Amygdala (tissue), 56 donors: ENCODE results near the gene DBN1.
A peak's percentile ranks its signal among the peaks of the same experiment; 100 is the strongest.

Experiments
- DNase-seq, 56 donors: peaks; one replicate each; lab custom pipeline; 2025; lab: John Stamatoyannopoulos, UW

DBN1 gene

DNA sequence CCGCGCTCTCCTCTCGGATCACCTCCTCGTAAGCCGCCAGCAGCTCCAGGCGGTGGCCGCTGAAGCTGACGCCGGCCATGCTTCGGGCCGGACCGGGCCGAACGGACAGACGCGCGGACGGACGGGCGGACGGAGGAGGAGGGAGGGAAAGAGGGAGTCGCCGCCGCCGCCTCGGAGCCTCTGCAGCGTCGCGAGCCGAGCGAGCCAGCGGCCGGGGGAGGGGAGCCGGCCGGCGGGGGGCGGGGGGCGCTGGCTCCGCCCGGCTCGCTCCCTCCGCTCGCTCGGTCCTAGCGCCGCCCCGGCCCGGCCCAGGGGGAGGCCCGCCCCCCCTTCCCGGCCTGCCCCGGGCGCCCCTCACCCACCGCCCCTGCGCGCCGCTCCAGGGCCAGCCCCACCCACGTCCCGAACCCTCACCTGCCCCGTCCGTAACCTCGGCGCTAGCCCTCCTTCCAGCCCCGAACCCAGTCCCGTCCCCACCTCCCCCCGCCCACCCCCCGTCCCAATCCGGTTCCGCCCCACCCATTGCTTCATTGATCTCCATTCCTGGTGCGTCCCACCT, at the start of gene DBN1:
Gene DBN1 (minus strand): TSS at position 192 of the 559 bp plus-strand sequence. CDS start 113 bp downstream, at position 79.
- peak in 14 of 56 donors; percentile 13 to 61 (median 38) for DNase-seq

DNA sequence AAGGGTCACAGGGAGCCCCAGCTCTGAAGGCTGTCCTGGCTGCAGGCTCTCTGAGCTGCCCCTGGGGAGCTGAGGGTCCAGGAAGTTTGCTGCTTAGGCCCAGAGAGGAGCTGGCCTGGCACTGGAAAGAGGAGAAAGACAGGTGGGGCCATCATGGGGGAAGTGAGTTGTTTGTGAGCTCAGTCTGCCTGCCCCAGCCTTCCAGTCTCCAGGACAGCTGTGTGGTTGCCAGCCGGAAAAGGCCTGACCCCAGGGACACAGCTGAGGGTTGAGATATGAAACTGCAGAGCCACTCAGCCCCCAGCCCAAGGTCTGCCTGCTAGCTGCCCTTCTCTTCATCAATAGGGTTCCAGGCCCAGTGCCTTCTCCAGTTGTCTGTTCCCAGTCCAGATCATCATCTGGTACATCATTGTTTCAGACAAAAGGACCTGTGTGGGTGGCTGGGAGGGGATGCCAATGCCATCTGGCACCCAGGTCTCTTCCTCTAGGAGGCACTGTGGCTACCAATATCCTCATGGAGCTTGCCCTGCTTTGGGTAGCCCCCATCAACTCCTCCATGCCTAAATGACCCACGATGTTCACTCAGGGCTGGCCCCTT, 47.6 kb upstream of the DBN1 start:
- peak in 2 of 56 donors; percentile 23 to 45 for DNase-seq

DNA sequence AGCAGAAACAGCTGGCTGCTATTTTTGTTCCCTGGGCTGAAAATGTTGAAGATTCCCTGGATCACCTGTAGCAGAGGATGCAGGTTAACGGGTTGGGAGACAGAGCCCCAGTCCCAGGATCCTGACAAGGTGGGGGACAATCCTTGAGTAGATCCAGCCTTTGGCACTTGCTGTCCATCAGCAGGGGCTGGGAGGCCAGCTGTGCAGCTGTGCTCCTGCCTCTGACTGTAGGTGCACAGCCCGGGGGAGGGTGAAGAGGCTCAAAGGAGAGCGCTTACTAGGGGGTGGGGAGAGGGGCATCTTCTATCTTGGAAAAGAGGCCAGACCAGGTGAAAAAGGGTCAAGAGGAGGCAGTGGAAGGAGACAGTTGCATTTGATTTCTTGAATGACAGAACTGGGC, 46.8 kb upstream of the DBN1 start:
- DNase-seq, result no peak

DNA sequence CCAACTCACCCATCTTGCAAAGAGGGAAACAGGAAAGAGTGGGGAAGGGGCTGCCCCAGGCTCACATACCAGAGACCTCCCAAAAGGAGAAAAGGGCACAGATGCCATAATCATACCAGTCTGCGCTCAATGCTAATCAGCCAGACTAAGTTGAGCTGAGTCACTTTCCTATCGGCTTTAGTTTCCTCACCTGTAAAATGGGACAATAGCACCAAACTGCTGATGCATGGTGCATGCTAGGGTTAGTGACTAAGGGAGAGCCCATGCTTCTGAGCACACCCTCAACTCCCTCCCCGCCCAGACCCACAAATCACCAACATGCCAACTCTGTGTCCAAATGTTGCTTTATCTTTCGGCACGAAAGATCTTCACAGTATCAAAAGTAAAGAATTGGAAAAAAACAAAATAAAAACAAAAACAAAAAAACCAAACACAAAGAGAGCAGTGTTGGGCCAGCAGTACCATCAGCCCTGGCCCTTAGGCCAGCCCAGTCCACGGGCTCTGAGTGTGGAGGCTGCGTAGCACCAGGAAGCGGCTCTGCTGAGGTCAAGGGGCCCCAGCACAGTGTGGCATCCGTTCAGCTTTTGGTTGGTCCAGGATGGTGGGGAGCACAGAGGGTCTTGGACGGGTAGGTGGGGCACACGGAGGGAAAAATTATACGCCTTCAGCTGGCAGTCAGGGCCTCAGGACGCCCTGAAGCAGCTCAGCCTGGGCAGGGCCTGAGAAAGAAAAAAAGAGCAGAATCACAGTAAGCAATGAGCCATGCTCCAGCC, 46.2 kb upstream of the DBN1 start:
- no peak for DNase-seq

DNA sequence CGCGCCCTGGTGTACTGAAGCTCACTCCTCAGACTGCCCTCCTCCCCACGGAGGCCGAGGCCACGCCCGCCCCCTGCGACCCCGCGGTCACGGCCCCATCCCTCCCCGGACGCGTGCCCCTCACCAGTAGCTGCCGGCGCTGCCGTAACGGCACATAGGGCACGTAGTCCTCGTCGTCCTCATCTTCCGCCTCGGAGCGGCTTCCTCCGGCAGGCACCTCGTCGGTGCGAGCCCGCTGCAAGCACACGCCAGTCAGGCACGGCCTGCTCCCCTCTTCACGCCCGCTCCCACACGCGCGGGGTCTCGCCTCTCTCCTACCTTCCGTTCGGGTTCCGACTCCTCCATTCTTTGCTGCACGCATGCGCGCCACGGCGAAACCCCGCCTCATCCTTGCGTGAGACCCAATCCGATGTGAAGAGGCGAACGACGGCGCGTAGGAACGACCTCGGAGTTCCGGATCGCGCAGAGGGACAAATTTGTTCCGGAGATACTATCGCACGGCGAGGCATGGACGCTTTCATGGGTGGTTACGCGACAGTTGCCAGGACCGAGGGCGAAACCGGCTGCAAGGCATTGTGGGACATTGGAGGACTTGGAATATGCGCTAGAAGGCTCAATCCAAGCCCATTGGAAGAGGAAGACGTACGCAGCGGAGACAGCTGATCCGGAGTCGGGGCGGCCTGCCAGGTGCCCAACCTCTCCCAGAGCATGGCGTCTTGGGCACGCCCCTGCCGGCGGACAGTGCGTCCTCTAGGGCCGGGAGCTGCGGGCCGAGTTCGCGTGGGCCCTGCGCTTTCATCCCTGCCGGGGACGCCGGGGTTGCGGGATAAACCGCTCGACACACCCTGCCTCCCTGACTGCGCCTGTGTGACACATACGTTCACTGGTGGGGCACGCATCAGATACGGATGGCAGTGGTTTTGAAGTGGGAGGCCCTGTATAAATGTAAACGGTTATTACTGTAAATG, 43.5 kb upstream of the DBN1 start, which contains the start of gene DDX41:
Gene DDX41 (minus strand): TSS at position 361 of the 968 bp plus-strand sequence. CDS start 16 bp downstream, at position 345.
- peak; percentile 89 to 99 (median 96) for DNase-seq

DNA sequence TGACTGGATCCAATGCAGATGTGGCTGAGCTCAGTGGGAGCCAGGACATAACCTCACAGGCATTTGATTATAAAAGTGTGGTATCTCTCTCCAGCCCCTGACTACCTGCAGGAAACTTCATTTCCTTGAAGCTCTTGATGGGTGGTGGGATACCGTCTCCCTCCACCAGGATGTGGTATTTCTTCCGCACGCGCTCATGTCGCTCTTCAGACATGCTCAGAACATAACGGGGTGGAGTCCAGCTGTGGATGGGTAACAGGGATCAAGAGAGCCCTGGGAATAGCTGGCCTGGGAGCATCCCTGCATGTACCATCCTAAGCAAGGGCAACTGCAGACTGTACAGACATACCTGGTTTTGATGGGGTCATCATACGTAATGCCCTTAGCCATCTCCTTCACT, 42.1 kb upstream of the DBN1 start:
- DNase-seq, result no peak

DNA sequence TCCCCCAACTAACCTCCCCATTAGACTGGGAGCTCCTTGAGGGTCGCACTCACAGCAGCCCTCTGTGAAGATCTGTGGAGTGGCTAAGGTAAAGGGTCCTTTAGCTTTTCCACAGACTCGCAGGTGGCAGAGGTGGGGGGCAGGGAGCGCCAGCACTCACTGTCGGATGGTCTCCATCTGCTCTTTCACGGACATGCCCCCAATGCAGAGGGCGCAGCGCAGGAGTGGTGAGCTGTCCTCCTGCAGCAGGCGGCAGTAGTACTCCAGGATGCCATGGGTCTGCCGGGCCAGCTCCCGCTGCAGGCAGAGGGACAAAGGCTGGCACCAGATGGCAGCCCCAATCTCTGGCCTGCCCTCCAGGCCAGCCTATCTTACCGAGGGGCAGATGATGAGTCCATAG, 41.1 kb upstream of the DBN1 start:
- no peak for DNase-seq

DNA sequence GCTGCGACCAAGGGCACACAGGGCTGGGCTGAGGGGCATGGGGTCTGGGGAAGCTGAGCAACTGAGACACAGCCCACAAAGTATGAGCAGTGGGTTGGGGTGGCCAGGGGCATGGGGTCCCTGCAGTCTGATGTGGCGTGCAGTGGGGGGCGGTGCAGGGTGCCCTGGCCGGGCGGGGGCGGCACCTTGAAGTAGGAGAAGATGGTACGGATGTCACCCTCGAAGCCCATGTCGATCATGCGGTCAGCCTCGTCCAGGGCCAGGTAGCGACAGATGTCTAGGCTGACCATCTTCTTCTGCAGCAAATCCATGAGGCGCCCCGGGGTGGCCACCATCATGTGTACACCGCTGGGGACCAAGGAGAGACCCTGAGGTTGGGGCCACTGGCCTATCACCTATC, 40.1 kb upstream of the DBN1 start:
- DNase-seq, result no peak

DNA sequence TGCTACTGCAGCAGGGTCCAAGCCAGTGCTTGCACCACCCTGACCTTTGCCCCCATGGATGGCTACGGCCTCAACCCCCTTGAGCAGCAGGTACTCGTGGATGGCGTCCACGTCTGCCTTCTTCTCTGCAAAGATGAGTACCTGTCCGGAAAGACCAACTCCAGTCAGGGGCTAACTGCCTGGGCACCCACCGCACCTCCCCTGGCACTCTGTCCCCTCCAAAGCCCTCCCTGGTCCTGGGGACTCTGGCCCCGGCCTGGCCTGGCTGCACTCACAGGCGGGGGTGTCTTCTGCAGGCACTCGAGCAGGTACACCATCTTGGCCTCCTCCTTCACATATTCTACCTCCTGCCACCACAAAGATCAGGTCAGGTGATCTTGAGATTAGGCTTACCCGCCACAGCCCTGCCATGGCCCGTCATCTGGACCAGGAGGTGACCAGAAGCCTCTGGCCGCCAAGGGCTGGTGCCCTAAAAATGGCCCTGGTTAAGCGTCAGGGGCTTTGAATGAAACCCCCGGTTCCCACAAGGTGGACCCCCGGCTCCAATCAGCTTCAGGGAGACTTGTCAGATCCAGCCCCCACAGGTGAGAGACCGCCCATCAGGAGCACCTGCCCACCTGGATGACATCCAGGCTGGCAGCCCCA, 39.4 kb upstream of the DBN1 start:
- DNase-seq, result no peak

DNA sequence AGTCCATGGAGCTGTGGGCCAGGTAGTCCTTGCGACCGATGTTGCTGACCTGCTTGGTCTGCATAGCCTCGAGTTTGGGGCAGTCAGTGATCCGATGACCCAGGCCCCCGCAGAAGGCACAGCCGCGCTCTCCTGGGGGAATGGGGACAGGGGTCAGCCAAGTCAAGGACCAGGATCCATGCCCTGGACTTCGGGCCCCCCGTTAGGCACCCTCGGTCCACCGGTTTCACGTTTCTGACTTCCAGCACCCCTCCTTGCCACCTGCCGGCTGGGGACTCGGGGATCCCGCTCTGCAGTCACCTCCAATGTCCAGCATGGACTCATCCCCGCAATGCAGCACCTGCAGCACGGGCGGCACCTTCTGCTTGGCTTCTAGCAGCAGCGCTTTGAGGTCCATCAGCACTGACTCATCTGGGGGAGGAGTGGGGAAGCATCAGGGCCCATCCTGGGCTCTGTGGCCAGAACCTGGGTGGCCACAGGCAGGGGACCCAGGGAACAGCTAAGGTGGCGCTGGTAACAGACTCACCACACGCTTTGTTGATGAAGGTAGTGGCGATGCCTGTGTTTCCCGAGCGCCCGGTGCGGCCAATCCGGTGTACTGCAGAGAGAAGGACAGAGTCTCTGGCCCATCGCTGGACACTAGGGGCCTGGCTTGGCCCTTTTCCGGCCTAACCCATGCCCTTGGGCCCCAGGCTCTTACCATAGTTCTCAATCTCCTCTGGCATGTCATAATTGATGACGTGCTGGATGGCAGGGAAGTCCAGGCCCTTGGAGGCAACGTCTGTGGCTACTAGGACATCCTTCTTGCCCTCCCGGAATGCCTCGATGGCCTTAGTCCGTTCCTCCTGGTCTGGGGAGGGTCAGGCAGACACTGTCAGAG, 38.6 kb upstream of the DBN1 start:
- DNase-seq, result no peak

DNA sequence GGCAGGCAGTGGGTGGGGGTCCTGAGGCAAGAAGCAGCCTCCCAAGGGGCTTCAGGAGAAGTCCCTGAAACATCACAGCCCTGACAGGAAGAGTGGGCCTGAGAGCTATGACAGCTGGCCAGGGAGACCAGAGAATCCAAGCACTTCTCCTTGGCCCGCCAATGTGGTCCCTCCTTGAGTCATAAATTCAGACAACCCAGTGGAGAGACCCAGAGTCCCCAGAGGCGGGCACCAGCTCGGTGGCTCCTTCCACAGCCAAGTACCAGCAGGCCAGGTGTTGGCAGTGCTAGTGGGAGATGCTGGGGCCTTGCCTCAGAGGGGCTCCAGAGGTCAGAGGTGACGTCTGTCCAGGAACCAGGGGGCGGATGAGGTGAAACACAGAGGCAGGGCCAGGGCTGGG, 37.7 kb upstream of the DBN1 start:
- DNase-seq, result no peak

DNA sequence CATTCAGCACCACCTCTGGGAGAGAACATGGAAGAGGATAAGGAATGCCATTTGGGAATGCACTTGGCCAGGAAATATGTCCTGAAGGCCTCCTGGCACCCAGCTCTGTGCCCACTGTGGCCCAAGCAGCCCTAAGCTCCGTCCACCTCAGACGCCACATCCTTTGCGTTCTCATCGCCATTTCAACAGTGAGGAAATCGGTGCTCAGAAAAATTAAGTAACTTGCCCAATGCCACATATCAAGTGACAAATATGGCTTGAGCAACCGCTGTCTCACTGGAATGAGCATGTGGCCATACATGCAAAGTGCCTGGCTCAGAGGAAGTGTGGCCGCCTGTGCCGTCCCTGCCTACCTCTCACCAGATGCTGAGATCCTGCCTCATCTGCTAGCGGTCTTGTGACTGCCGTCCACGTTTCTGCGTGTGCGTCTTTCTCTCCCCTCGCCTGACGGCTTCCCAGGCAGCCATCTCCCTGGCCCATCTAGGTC, 37.2 kb upstream of the DBN1 start:
- DNase-seq, result no peak

DNA sequence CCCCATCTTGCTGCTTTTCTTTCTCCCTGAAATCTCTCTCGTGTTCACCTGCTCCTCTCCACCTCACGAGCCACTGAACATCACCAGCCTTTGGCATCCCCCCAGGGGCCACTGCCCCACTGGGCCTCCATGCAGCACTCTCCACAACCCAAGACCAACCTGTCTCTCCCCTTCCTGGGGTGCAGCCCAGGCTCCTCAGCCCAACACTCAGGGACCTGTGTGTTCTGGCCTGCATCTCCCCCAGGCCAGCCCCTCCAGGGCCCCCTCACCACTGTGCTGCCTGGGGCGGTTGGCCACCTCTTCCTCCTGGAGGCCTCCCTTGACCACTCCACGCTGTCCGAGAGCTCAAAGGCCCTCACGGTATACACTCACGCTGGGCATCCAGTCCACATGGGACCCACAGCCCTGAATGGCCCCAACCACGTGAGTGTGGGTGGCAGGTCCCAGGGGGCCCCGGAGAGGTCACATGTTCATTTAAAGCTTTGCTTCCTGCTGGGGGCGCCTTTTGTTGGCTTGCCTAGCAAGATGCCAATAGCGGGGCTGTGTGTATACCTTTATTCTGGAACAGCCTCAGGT, 36.6 kb upstream of the DBN1 start:
- no peak for DNase-seq

DNA sequence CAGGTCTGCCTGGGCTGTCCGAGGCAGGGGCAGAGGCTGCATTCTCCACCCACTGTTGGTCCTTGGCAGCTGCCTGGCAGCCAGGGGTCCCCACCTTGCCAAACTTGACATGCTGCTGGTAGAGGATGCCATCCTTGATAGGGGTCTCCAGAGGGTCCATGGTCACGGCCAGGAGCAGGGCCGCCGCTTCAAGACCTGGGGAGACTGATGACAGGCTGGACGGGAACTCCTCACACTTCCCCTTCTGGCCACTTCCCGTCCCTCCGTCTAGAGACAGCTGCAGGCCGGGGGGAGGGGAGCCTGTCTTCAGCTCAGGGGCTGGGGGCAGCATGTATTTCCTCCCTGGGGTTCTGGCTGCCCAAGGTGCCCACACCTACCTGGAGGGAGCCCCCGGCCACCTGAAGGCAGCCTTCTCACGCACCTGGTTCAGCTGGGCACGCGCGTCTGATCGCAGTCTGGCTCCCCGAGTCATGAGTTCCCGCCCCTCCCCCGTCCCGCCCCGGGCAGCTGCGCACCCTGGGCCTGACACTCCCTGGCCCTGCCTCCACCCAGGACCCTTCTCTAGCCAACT, 36.0 kb upstream of the DBN1 start, which contains the start of gene DOK3:
Gene DOK3 (minus strand): TSS at position 446 of the 571 bp plus-strand sequence. CDS start 286 bp downstream, at position 160.
- peak in 2 of 56 donors; percentile 4 to 15 for DNase-seq

DNA sequence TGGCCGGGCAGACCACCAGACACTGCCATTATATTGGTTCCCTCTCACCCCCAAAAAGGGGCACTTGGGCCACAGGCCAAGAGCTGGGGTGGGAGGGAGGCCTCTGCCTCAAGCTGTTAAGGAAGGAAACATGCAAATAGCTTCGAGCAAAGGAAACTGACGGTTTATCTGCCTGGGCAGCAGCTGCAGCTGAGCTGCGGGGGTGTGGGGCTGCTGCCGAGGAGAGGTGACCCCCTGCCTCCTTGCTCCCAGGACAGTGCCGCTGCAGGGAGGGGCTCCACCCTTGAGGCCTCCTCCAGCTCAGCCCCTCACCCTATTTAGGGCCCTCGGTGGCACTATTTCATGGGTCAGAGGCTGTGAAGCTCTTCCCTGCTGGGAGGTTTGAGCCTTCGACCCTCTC, 35.4 kb upstream of the DBN1 start:
- DNase-seq, result no peak

DNA sequence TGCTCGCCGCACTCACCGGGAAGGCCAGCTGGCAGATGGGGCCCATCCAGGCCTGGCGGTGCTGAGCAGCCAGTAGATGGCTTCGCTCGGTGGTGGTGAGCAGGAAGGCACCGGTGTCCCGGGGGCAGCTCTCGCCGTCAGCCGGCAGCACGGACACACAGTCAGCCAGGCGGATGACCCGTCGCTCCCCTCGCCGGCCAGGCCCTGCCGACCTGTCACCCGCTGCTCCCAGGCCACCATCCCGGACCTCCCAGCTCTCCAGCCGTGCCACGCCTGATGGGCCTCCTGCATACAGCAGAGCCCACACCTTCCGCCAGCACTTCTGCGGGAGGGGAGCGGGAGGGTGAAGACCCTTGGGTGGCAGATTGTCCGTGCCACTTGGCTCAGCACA, 34.8 kb upstream of the DBN1 start:
- DNase-seq, result no peak

DNA sequence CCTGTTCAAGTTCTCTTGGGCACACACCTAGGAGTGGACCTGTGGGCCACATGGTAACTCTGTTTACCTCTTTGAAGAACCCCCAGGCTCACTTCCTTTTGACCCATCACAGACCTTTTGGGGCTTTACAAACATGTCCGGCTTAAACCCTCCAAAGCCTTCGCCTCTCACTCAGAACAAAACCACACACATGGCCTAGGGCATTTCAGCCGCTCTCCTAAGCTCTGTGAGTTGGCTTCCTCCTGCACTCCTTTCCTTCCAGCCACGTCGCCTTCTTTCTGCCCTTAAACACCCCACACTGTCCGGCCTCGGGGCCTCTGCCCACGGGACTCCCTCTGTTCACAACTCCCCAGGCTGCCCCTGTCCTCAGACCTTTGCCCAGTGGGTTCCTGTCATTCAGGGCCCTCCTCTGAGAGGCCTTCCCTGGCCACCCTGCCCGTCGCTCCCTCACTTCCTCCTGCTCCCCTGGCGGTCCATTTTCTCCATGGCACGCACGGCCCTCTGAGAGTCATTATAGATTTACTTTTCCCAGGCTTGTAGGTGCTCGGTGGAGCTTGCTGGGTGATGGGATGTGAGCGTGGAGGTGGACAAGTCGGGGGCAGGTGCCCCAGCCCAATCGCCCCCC, 34.3 kb upstream of the DBN1 start:
- no peak for DNase-seq

DNA sequence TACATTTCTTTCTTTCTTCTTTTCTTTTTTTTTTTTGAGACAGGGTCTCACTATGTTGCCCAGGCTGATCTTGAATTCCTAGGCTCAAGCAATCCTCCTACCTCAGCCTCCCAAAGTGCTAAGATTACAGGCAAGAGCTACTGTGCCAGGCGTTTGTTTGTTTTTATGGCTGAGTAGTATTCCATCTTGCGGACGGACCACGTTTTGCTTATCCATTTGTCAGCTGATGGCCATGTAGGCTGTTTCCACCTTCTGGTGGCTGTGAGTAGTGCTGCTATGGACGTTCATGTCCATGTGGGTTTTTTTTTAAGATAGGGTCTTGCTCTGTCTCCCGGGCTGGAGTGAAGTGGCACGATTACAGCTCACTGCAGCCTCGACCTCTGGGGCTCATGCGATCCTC, 33.7 kb upstream of the DBN1 start:
- no peak for DNase-seq
